ENCODE measurements around the gene NT5C1B. TPM values are rescaled to one million over a fixed set of nuclear protein-coding genes. Genes with fewer than 3 reads are reported as not detected.

NT5C1B gene
- total RNA-seq, 1 donor from 2014 or later, result not detected

DNA sequence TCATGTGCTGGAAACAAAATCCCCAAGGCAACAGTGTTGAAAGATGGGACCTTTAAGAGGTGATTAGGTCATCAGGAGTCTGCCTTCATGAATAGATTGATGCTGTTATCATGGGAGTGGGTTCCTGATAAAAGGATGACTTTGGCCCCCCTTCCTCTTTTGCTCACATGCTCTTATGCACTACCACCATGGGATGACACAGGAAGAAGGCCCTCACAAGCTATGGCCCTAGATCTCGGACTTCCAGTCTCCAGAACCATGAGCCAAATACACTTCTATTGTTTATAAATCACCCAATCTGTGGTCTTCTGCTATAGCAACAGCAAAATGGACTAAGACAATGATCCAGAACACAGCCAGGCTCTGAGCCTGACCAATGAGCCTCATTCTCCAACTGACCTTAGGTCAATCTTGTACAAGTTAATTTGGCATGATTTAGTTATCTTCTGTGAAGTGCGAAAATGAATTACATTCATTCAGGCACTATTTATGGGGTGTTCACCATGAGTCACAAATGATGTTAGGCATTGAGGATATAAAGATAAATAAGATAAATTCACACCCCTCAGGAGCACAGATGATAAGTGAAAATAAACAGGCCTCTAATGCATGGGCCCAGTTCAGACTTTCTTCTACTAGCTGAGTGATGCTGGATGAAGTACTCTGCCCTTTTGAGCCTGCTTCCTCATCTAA is 37.7 kb upstream of the NT5C1B start:
- Histone ChIP-seq H3K36me3 (ENCODE audit: control insufficient read depth, insufficient read depth, low read length) (no peaks in the 10 kb centered on the region), H3K4me3 (ENCODE audit: low read depth, low read length) (no peak overlapping the region), H3K27me3 (ENCODE audit: control insufficient read depth, insufficient read depth, low read length) (no peaks in the 10 kb centered on the region)
- no peak for TF ChIP-seq CTCF (IDR thresholded peaks at IDR 0.05; ENCODE audit: insufficient read depth, low read length, severe bottlenecking)
- DNase-seq (ENCODE audit: low read depth) (no peak), FAIRE-seq (peak; percentile 32)

DNA sequence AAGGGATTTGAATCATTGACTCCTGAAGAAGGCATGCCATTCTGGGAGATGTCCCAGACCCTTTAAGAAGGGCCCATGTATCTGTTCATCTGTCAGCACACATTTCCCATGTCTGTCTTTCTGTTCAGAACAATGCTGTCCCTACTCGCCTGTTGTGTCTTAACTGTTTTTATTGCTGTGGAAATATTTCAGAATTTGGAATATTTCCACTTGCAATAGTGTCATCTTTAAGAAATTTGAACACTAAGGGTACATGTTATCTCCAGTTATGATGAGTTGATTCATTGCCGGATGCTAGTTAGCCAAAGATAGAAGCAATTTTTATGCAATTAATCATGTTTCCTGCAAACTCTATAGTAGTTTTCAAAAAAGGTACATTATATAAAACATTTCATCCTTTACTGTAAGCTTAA is 36.9 kb upstream of the NT5C1B start:
- H3K27me3 ChIP-seq (ENCODE audit: control insufficient read depth, insufficient read depth, low read length), result no peaks in the 10 kb centered on the region
- peak; percentile 50 for DNase-seq (ENCODE audit: low read depth)
- no peak for TF ChIP-seq CTCF (IDR thresholded peaks at IDR 0.05; ENCODE audit: insufficient read depth, low read length, severe bottlenecking)
- no peak overlapping the region for H3K4me3 ChIP-seq (ENCODE audit: low read depth, low read length)
- H3K36me3 ChIP-seq (ENCODE audit: control insufficient read depth, insufficient read depth, low read length), result no peaks in the 10 kb centered on the region
- no peak for FAIRE-seq

- Histone ChIP-seq H3K36me3 (ENCODE audit: control insufficient read depth, insufficient read depth, low read length) (no peaks in the 10 kb centered on the region), H3K4me3 (ENCODE audit: low read depth, low read length) (no peak overlapping the region), H3K27me3 (ENCODE audit: control insufficient read depth, insufficient read depth, low read length) (no peaks in the 10 kb centered on the region)
- DNase-seq (ENCODE audit: low read depth) (no peak), FAIRE-seq (no peak)
- TF ChIP-seq CTCF (IDR thresholded peaks at IDR 0.05; ENCODE audit: insufficient read depth, low read length, severe bottlenecking), result no peak
Measured at GRCh38 chr2:18625563-18625962, 36.2 kb upstream of the NT5C1B start.

DNA sequence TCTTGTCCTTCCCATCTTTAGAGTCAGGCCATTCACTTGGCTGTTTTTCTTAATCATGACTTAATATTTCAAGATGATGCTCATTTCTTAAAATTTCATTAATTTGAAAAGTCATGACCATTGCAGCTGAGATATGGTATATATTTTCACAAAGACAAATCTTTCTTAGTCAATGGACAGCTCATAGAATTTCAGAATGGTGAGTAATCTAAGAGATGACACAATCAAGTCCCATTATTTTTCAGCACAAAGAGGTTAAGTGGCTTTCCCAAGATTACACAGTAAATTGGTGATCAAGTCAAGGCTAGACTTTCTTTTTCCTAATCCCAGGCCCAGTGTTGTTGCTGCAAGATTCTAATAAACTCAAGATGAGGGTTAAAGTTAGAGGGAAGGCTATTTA is 34.4 kb upstream of the NT5C1B start:
- H3K4me3 ChIP-seq (ENCODE audit: low read depth, low read length), result no peak overlapping the region
- DNase-seq (ENCODE audit: low read depth), result peak; percentile 93

DNA sequence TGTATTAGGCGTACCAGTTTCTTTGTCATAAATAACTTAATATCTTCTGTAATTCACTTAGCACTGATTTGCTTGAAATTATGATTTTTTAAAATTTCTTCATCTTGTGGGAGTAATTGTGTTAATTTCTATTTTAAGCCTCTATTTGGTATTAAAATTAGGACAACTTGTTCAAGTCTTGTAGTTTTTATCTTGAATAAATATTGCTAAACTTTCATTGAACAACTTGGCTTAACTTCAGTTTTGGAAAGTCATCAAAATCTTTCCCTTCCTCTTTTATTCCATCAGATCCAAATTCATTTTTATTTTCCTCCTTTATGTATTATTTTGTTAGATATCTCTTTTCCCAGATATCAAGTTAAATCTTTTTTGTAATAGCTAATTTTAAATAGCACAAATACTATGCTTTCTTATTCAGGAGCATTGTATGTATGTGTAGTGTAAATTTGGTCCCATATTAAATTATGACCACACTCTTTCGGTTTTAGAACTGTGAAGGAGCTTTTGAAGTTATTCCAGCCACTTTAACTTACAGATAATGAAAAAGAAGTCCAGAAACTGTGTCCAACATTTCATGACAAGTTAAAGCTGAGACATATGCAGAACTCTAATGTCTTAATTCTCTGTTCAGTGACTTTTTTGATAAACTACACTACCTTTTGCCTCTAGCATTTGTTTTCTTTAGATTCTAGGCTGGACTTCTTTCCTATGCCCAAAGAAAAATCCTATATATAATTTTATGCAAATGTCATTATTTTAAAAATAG is 31.7 kb upstream of the NT5C1B start:
- FAIRE-seq (no peak), DNase-seq (ENCODE audit: low read depth) (no peak)
- TF ChIP-seq CTCF (IDR thresholded peaks at IDR 0.05; ENCODE audit: insufficient read depth, low read length, severe bottlenecking), result no peak
- H3K27me3 ChIP-seq (ENCODE audit: control insufficient read depth, insufficient read depth, low read length), result no peaks in the 10 kb centered on the region
- no peaks in the 10 kb centered on the region for H3K36me3 ChIP-seq (ENCODE audit: control insufficient read depth, insufficient read depth, low read length)
- no peak overlapping the region for H3K4me3 ChIP-seq (ENCODE audit: low read depth, low read length)

More for the DNA sequence above, 34.4 kb upstream of the NT5C1B start:
- Histone ChIP-seq H3K36me3 (ENCODE audit: control insufficient read depth, insufficient read depth, low read length) (no peaks in the 10 kb centered on the region), H3K27me3 (ENCODE audit: control insufficient read depth, insufficient read depth, low read length) (no peaks in the 10 kb centered on the region)
- no peak for TF ChIP-seq CTCF (IDR thresholded peaks at IDR 0.05; ENCODE audit: insufficient read depth, low read length, severe bottlenecking)
- no peak for FAIRE-seq
